Heart left ventricle (tissue), 13 donors: ENCODE results near the gene ABL2.

Source experiments
- POLR2A ChIP-seq, 2 donors: fragments of 450-650 bp; IDR thresholded peaks; one replicate each; pipeline ENCODE4 v1.6.1; 2017; ENCODE audit warnings: antibody characterized with exemption in 2 of 2, mild to moderate bottlenecking in 2 of 2, moderate library complexity in 2 of 2
- TF ChIP-seq, protein P1 (sequence below), 12 donors: fragments of 200-600 bp; sonication (generic) in 4 of 12; IDR thresholded peaks; one replicate each; pipeline versions ENCODE4 v1.5.0 to v1.8.0; 2018 to 2022; ENCODE audit warnings: antibody characterized with exemption in 12 of 12, mild to moderate bottlenecking in 5 of 12
- donor health status: ischemic (EF 13 %, LVEDD 7.1; RV severe dilation, severe dysfunction).
- donor health status: DM: no; HTN: yes; CAD: no.
- donor health status: DM: no; HTN: no; CAD: no.
- donor health status: ischemic (EF 25% LVEDD 6.9; RV normal size, moderate dysfunction).
- donor health status: ischemic (EF 25% LVEDD 5.7; RV mildly dilated, moderate dysfunction).
- donor health status: ischemic (EF 35%, LVEDD 5.7; RV mildly dilated, moderate dysfunction).
- donor health status: nonischemic (EF 11% LVEDD 7.7; RV severe dilation, severe dysfunction).
- donor health status: DM: yes; HTN: yes; CAD: no.
- donor health status: PGD.
- donor health status: ischemic (EF 29% LVEDD 5.4; RV normal size, mild dysfunction).
- donor health status: nonischemic (EF 23%, LVEDD 6.1; RV moderate dilation, normal function).

DNA sequence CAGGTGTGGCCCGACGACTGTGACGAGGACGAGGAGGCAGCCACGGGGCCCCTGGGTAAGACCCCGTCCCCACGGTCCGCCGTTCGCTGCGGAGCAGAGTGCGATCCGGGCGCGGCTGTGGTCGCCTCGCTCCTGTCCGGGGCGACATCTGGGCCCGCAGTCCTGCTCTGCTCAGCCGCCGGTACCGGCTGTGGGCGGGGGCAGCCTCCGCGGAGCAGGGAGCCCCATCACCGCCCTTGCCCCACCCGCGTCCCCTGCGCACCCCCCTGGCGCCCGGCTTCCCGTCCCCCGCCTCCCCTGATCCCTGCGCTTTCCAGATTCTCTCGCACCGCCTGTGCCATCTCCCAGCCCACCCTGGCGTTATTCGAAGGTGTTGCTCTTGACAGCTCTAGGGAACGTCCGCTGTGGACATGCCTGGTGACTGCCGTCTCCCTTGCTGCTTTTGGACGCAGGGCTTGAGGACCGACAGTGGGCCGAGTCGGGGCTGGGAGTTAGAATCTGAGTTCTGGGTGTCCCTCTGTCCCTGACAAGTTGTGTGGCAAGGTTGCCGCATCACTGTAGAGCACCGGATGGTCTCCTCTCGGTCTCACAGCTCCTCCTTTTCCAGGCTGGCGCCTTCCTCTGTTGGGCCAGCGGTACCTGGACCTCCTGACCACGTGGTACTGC, 147.0 kb downstream of the ABL2 start:
- TF ChIP-seq, protein P1, sequence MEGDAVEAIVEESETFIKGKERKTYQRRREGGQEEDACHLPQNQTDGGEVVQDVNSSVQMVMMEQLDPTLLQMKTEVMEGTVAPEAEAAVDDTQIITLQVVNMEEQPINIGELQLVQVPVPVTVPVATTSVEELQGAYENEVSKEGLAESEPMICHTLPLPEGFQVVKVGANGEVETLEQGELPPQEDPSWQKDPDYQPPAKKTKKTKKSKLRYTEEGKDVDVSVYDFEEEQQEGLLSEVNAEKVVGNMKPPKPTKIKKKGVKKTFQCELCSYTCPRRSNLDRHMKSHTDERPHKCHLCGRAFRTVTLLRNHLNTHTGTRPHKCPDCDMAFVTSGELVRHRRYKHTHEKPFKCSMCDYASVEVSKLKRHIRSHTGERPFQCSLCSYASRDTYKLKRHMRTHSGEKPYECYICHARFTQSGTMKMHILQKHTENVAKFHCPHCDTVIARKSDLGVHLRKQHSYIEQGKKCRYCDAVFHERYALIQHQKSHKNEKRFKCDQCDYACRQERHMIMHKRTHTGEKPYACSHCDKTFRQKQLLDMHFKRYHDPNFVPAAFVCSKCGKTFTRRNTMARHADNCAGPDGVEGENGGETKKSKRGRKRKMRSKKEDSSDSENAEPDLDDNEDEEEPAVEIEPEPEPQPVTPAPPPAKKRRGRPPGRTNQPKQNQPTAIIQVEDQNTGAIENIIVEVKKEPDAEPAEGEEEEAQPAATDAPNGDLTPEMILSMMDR (IDR thresholded peaks at IDR 0.05): no peak
- no peak for TF ChIP-seq POLR2A (IDR thresholded peaks at IDR 0.05)
